Superior temporal gyrus (tissue), 1 donor: ENCODE measurements around the gene PACS2.
"Not testable (repeated sequence)": the region's sequence is repeated elsewhere in the genome, so short reads cannot be mapped to it uniquely, and the experiment has no call there.

Source experiments
- DNase-seq: peaks from one replicate; pipeline ENCODE4 v3.0.0-alpha.2; 2016; ENCODE audit errors: extremely low spot score

The PACS2 gene

DNA sequence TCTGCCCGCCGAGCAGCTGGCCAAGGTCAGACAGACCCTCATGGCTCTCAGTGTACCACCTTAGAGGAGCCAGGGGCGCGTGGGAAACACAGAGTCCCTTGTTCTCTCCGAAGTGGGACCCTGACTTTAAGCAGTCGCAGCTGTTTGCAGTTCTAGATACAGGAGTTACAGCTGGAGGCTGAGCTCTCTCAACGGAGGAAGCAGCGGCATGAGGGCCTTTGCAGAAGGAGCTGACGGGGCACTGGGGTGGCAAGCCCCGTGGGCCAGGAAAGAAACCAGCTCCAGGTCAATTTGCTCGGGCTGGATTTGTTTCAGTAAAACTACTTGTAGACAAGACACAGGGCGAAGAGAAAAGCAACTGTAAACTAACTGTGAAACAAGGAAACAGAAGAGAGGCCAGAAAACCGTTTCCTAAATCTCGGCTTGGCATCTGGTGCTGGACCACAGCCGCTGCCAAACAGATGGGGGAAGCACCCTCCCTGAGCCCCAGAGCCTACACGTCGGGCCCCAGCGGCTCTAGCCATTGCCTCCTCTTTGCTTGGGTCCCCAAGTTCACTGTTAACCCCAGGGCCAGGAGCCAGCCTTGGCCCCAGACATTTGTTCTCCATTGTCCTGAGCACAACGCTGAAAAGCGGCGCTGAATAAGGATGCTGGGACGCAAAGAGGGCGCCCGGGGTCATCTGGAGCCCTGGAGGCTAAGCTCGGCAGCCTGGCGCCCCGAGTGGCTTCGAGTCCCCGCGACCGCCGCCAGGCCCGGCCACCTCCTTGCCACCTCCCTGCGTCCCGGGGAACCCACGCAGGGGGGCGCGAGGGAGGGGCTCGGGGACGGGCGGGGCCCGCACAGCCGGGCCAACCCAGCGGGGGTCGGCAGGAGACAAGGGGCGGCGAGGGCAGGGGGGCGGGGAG is 914 bp upstream of the PACS2 start:
- DNase-seq, result peak; percentile 64

DNA sequence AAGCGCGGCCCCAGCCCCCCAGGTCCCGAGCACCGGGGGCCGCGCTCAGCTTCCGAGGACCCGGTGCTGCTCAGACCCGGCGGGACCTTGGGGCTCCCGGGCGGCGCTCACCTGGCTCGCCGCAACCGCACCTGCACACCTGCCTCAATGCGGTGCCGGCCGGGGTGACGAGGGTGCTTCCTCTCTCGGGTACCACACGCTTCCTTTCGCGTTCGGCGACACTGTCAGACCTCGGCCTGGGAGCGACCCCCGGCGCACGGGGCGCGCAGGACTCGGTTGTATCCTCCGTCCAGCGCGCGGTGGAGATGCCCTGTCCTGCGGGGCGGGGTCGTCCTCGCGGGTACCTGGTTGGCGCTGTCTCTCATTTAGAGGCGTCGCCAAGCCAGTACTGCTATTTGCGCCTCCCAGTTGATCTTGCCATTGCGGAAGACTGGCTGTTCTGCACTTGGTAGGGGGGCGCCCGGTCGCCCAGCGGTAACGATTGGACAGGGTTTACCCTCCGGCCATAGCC is 718 bp downstream of the PACS2 start:
- no peak for DNase-seq

GRCh38 chr14:105315941-105316576 is 1.5 kb downstream of the PACS2 start:
- no peak for DNase-seq

DNA sequence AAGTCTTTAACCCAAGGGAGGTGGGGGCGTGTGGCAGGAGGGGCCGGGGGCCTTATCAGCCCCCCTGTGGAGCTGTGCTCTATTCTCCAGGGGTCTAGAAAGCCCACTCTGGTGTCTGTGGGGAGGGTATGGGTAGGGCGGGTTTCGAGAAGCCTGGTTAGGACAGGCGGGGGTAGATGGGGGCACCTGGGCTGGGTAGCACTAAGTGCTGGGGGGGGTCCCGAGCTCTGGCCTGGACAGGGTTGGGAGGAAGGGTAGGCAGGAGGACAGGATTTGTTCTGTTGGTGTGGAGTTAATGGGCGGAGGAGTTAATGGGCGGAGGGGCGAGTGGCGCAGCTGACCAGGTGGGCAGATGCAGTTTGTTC is 2.0 kb downstream of the PACS2 start:
- DNase-seq, result no peak

DNA sequence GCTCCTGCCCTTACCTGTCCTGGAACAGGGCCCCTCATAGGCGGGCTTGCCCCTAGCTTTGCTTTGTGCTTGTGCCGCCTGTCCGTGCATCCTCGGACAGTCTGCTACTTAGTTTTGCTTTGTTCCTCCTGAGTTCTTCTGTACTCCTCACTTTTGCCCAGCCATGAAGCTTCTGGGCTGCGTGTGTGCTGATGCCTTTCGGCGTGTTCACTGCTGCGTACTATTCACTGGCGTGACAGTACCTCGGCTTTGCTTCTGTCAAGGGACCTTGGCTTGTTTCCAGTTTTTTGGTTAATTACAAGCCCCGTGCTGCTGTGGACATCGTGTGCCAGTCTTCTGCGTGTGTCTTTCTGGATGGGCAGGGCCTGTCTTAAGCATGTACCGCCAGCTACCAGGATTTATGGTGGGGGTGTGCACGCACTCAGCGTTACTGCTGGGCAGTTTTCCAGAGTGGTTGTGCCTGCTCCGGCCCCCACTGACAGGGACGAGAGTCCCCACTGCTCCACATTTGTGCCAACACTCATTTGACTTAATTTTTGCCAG is 2.5 kb downstream of the PACS2 start:
- DNase-seq, result peak; percentile 15

DNA sequence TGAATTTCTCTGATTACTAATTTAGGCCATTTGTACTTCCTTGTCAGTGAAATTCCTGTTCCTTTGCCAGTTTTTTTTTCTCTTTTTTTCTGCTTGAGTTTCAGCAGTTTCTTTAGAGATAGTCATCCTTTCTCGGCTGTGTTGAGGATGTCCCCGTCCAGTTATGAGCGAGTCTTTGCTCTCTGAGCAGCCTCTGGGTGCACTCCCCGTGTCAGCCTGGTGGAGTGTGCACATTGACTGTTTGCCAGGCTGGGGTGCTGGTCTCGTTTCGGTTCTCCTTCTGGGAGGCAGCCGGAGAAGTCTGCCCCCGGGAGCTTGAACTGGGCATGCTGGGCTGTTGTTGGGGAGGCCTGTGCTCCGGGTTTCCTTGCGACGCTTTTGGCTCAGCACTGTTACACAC is 3.0 kb downstream of the PACS2 start:
- peak; percentile 66 for DNase-seq

DNA sequence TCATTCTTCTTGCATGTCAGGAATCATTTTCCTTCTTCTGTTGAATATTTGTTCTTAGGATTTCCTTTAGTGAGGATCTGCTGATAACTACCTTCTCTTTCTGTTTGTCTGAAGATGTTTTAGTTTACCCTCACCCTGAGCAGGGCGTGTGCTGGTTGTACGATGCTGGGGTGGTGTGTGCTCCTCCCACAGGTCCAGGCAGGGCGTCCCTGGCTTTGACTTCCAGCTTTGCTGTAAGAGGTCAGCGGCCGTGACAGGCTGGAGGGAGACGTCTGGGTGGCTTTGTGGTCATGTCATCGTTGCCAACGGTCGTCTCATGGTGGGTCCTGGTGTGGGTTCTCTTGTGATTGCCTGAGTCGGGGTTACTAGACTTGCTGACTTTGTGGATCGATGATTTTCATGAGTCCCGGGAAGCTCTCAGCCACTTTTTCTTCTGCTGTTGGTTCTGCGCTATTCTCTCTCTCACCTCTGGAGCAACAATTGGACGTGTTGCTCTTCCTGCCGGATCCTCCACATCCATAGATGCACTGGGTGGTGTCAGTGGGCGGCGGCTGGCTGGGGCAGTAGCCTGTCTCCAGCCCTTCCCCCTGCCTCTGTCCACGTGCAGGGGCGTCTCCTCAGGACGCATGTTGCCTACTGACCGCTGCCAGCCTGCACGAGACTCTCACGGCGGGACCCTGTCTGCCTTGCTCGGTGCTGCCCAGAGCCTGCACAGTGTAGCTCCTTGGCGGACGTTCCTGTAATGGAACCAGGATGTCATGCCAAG is 8.4 kb downstream of the PACS2 start:
- peak; percentile 8 for DNase-seq

DNA sequence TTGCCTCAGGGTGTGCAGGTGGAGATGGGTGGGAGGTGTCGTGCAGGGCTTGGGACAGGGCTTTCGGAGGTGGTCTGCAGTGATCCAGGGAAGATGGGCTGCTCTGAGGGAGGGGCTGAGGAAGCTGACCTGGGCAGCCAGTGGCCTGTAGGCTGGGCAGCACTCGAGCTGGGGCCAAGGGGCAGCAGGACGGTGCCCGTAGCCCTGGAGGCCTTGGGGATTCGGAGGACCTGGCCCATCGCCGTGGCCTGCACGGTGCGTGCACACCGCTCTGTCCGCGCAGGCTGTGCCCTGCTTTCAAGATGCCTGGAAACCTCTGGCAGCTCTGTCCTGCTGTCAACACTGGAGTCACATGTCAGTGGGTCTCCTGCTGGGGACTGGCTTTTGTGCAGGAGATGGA is 9.1 kb downstream of the PACS2 start:
- no peak for DNase-seq

DNA sequence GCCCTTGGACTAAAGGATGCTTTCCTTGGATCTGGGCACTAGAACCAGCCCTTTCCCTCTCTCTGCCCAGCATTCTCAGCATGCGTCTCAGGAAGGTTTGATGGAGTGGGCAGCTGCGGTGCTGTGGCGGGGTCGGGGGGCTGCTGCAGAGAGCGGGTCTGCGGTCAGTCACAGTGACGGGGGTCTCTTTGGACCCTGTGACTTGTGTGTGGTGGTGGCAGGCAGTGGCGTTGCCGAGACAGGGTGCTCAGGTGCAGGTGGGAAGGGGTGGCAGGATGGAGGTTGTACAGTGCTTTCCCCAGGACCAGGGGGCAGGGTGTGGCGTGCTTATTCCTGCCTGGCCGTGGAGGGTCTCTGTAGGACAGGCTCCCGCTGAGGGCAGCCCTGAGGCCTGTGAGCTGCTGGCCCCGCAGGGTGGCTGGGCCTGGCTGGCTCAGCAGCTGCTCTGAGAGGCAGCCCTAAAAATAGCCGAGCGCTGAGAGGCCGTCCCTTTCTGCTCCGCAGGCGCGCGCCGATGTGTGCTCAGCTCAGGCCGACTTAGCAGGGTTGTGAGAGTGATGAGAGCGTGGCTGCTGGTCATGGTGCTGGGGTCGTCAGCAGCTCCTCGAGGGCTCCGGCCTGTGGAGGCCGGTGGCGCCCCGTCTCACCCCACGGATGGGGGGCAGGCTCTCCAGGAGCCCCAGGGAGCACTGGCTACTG is 9.7 kb downstream of the PACS2 start:
- DNase-seq, result peak; percentile 44

GRCh38 chr14:105324871-105325270 is 10.3 kb downstream of the PACS2 start:
- DNase-seq, result no peak

GRCh38 chr14:105325303-105325702 is 10.8 kb downstream of the PACS2 start:
- no peak for DNase-seq

DNA sequence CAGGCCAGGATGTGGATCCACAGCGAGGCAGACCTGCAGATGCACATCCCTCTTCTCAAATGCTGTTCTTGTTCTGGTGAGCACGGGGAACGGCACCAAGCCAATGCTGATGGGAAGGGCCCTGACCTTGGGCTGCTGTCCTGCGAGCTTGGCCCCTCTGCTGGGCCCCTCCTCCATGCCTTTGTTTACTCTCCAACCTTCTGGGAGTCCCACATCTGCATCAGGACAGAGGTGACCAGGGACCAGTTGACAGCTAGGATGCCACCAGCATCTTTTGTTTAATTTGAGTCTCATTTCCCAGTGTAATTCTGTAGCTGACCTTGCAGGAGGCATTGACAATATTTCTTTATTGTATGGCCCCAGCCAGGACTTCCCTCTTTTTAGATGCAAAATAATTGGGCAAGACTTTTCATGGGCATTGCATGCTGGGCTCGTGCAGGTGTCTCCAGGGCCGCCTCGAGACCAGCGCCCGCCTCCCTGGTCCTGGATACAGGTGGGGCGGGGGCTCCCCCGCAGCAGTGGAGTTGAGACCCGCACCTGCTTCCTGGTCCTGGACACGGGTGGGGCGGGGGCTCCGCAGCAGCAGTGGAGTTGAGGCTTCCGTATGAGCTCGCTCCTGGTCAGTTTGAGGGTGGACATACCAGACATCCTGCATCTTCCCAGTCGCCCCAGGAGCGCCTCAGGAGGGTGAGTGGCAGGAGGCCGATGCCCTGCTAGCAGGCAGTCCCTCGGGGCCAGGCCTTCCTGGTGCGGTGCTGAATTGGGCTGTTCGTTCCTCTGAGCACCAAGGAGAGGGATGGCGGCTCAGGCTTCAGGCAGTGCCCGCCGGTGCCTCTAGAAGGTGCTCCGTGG is 11.4 kb downstream of the PACS2 start:
- DNase-seq, result no peak

DNA sequence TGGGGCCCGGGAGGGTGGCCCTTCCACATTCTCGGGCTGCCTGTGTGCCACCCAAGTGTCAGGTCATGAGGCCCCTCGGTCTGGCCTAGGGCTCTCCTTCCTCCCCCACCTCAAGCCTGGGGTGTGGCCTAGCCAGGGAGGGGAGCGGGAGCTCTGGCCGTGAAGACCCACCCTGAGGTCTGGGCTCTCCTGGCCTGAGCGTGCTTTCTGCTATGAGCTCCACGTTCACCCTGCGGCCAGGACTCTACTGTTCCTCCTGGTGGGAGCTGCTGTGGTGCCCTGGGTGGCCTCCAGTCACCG is 12.0 kb downstream of the PACS2 start:
- DNase-seq, result no peak

DNA sequence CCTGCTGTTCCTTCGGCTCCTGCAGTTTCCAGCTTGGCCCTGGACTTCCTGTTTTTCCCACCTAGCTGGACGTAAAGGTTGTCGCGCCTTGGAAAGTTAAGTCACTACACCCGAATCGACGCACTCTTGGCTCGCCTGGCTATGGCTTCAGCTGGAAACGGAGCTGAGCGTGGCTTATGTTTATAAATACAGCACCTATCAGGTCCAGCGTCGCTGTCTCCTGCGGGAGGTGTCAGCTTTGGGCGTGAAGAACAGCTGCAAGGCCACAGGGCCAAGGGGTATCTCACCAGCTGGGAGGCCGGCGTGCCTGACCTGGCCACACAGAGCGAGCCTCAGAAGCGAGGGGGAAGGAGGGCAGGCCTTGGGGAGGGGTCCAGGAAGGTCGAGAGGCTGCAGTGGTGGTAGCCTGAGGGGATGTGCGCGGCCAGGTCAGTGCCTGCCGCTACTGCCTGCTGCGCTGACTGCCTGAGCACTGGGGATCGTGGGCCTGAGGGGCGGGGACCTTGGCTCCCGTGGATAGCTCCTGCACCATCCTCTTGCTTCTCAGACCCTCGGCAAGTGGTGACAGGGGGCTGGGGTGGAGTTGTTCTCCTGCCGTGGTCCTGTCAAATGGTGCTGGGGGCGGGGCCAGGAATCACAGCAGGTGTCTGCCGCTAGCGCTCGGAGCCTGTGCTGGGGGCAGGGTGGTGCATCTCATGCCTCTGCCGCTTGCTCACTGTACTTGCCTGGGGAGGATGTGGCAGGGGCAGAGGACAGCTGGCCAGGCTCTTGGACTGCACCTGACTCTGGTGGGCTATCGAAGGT is 12.5 kb downstream of the PACS2 start:
- DNase-seq, result no peak

DNA sequence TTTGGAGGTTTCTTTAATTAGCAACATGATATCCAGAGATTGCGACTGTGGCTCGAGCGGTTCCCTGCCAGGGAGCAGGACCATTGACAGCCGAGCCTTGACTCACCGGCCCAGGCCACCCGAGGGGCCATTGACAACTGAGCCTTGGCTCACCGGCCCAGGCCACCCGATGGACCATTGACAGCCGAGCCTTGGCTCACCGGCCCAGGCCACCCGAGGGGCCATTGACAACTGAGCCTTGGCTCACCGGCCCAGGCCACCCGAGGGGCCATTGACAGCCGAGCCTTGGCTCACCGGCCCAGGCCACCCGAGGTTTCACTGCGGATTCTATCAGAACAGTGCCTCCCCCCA is 13.1 kb downstream of the PACS2 start:
- DNase-seq, result not testable (repeated sequence)

DNA sequence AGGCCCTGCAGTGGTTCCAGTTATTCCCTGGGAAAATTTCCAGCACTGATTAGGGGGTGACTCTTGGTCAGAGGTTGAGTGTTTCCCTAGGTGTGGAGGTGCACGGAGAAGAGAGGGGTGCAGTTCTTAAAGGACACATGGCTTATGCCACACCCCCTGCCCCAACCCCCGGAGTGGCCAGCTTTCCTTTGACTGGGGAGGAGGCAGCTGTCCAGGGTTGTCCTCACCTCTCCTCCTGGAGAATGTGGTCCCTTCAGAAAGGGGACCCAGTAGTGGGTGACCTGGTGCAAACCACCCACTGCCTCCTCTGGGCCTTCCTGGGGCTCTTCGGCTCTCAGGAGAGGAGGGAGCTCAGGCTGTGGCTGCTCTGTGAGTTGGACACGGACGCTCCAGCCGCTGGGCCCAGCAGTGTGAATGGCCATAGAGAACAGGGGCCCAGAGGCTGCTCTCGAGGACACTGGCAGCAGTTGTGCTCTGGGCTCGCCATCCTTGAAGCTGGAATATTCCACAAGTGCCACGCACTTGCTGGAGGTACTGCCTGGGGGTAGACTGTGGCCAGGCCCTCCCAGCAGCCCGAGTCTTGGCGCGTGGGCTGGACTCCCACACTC is 13.6 kb downstream of the PACS2 start:
- DNase-seq, result peak; percentile 21

- DNase-seq, result no peak
Measured at GRCh38 chr14:105328678-105329390, 14.3 kb downstream of the PACS2 start.

- no peak for DNase-seq
Measured at GRCh38 chr14:105329411-105330150, 15.0 kb downstream of the PACS2 start.
